Measurements from ENCODE around the gene PAM.
A peak's percentile ranks its signal among the peaks of the same experiment; 100 is the strongest.

- TF ChIP-seq, protein P1, sequence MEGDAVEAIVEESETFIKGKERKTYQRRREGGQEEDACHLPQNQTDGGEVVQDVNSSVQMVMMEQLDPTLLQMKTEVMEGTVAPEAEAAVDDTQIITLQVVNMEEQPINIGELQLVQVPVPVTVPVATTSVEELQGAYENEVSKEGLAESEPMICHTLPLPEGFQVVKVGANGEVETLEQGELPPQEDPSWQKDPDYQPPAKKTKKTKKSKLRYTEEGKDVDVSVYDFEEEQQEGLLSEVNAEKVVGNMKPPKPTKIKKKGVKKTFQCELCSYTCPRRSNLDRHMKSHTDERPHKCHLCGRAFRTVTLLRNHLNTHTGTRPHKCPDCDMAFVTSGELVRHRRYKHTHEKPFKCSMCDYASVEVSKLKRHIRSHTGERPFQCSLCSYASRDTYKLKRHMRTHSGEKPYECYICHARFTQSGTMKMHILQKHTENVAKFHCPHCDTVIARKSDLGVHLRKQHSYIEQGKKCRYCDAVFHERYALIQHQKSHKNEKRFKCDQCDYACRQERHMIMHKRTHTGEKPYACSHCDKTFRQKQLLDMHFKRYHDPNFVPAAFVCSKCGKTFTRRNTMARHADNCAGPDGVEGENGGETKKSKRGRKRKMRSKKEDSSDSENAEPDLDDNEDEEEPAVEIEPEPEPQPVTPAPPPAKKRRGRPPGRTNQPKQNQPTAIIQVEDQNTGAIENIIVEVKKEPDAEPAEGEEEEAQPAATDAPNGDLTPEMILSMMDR (IDR thresholded peaks at IDR 0.05) = peak in 1 of 5 experiments; percentile 16
- TF ChIP-seq POLR2AphosphoS5 (IDR thresholded peaks at IDR 0.05) = no peak
- TF ChIP-seq EP300 (IDR thresholded peaks at IDR 0.05; ENCODE audit: low read depth) = no peak
Measured at GRCh38 chr5:103031607-103032006, 276.5 kb downstream of the PAM start.

Measured in transverse colon (tissue), 4 donors.